Activated naive CD8-positive, alpha-beta T cell treated with anti-CD3 and anti-CD28 coated beads, Interleukin-2, amount 50 U/mL, for 16 hours (primary cell): ENCODE data around the gene EPB41L4A.

ENCODE experiments used
- DNase-seq: peaks from one replicate; pipeline ENCODE4 v3.0.0-alpha.2; 2020; ENCODE audit warnings: low read depth, low spot score

Gene EPB41L4A

GRCh38 chr5:112356178-112356956 lies 62.7 kb downstream of the EPB41L4A start:
- DNase-seq: no peak

GRCh38 chr5:112355058-112355685 lies 63.9 kb downstream of the EPB41L4A start:
- DNase-seq: no peak

DNA sequence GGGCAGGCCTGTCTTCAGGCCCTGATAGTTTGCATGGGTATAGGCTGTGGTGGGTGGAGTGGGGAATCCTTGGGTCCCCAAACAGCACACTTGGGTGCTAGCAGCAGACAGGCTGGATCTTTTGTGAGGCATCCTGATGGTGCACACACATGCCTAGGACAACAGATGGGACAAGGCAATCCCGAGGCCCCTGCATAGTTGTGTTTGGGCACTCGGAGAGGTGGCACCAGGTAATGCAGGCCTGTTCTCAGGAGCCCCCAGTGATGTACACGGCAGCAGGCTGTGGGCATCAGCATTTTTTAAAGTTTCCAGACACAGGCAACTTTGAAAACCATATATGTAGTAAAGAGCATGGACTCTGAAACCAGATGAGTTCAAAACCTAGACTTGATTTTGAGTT lies 65.4 kb downstream of the EPB41L4A start:
- DNase-seq: no peak

- DNase-seq: no peak
These were observed 67.9 kb downstream of the EPB41L4A start for GRCh38 chr5:112351225-112351624.

DNA sequence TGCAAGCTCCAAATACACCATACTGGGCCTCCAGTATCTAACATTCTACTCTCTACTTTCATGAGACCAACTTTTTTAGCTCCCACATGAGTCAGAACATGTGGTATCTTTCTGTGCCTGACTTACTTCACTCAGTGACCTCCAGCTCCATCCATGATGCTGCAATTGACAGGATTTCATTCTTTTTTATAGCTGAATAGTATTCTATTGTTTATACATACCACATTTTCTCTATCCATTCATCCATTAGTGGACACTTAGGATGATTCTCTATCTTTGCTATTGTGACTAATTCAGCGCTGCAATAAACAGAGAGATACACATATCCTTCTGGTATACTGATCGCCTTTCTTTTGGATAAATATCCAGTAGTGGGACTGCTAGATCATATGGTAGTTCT lies 68.5 kb downstream of the EPB41L4A start:
- no peak for DNase-seq

GRCh38 chr5:112349371-112349770 lies 69.7 kb downstream of the EPB41L4A start:
- no peak for DNase-seq

DNA sequence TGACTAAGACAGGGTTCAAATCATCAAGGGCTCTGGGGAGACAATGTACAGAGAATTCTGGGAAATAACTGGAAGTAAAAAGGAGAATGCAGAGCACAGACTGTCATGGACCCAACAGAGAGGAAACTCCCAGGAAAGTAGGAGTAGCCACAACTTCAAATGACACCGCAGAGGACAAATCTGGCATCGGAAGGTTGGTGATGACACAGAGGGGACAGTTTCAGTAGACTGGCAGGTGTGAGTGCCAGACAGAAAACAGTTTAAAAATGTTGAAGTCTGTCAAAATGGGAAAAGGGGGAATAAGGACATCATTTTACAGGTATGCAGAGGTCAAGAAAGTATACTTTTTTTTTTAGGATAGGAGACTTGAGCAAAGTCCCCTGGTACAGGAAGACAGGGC lies 70.2 kb downstream of the EPB41L4A start:
- no peak for DNase-seq

GRCh38 chr5:112348387-112348786 lies 70.7 kb downstream of the EPB41L4A start:
- DNase-seq: no peak

GRCh38 chr5:112346411-112347044 lies 72.5 kb downstream of the EPB41L4A start:
- DNase-seq: no peak

DNA sequence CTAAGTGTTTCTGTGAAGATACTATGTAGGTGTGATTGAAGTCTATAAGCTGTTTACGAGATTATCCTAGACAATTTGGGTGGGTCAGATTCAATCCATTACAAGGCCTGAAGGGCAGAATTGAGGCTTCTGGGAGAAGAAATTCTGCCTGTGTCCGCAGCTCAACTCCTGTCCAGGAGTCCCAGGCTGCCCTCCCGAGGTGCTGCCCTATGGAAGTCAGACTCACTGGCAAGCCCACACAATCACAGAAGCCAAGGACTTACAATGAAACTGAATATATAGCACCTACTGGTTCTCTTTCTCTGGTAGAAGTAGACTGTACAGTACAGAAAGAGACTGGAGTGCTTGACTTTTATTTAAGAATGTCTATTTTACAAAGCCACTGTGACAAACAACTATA lies 74.5 kb downstream of the EPB41L4A start:
- DNase-seq: no peak

DNA sequence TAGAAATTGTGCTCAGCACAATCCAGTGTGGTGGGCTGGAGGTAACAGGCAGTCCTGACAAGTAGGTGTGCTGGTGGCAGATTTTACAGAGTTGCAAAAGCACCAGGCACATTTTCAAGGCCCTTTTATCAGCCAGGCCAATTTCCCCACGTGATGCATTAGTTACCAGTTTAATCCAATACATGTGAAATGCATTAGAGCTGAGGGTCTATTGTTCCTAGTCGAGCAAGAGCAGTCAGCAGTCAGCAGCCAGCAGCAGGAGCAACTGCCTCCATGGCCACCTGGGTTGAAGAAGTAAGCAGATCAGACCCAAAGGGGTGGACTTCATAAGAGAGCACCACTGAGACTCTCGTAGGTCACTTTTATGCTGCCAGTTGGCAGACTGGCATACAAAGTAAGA lies 76.7 kb downstream of the EPB41L4A start:
- no peak for DNase-seq

DNA sequence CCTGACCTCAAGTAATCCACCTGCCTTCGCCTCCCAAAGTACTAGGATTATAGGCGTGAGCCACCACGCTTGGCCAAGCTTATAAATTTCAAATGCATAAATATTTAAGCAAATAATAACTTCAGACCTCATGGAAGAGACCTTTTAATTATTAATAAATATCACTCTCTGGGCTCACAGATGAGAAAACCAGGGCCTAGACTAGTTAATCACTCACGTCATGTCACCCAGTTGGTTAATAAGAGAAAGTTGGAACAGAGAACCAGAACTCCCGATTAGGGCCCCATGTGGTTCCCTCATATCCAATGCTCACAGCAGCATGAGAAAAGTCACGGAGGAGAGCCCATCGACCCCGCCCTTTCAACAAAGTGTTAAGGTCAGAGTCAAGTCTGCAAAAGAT lies 79.3 kb downstream of the EPB41L4A start:
- no peak for DNase-seq

- no peak for DNase-seq
These were observed 80.3 kb downstream of the EPB41L4A start for GRCh38 chr5:112338681-112339337.

- no peak for DNase-seq
These were observed 85.7 kb downstream of the EPB41L4A start for GRCh38 chr5:112333331-112333781.

DNA sequence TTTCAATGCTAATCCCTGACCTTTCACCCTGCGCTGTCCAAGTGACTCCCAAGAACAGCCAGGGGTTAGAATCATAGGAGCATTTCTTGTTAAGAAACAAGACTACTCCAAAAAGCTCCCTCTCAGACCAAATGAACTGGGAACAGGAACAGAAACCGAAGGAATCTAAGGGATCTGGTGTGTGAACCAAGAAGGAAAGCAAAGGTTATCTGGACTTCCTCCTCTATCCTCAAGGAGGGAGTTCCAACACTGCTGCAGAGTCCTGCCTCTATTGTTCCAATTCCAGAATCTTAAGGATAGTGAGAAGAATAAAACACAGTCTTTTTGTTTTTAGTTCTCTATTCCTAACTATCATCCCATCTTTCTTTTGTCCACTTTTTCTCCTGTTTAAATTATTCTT lies 87.2 kb downstream of the EPB41L4A start:
- no peak for DNase-seq

DNA sequence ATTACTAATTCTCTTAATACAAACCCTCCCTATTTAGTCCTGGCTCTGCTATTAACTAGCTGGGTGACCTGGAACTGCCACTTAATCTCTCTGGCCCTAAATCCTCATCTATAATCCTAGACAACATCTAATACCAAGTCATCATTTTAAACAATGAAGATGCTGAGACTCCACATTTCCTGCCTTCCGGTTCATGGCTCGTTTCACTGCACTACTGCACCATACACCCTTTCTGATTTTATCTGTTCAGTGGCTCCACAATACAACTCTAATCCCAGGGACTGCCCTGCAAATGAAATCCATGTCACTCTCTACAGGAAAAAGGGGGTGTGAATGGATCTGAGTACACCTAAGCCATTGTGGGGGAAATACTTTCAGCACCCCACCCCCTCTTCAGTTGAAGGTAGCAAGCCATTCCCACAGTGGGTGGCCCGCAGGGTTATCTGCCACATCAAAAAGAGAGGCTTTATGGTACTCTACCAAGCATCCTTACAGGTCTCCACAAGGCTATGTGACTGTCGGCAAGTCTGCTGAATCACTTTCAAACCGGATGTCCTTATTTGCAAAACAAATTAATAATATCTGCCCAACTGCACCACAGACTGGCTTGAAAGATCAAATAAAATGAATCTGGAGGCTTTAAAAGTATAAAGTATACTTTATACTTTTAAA lies 89.5 kb downstream of the EPB41L4A start:
- DNase-seq: no peak

DNA sequence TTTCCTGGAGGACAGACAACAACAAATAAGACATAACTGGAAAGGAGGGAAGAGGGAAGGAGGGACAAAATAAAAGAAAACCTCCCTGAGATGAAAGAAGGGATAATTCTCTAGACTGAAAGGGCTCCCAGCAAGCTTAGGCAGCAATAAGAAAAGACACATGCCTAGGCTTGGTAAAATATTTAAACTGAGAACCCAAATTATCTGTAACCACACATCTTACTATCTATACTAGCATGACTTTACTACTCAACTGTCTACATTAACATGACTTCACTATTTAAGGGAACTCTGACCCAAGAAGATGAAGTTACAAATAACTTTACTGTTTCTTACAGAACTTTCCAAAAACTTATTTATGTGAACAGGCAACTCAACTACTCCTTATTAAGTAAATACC lies 95.9 kb downstream of the EPB41L4A start:
- DNase-seq: no peak

DNA sequence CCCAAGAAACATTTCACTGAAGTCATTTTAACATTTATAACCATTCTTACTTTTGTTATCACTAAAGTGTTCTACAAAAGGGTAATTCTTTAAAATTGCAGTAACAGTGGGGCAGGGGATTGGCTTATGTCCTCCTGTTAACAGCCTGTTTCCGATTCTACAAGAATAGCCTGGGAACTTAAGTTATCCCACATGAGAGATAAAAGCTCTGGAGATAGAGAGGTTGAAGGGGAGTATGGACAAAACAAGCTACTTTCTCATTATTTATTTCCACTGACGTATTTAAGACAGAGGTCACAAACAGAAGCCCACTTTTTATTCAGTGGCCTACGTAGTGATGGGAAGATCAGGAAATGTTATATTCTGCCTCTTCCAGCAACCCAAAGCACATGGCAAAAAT lies 98.7 kb downstream of the EPB41L4A start:
- no peak for DNase-seq

GRCh38 chr5:112318346-112318745 lies 100.7 kb downstream of the EPB41L4A start:
- no peak for DNase-seq

- DNase-seq: no peak
These were observed 101.2 kb downstream of the EPB41L4A start for GRCh38 chr5:112317866-112318265.

- DNase-seq: no peak
These were observed 102.3 kb downstream of the EPB41L4A start for GRCh38 chr5:112316731-112317130.

GRCh38 chr5:112316006-112316405 lies 103.1 kb downstream of the EPB41L4A start:
- no peak for DNase-seq
